22Rv1 (cell line): ENCODE data around the gene LRIT1.

Experiments used
- ZFX ChIP-seq: fragments of 450-650 bp; IDR thresholded peaks from 2 replicates; pipeline ENCODE4 v1.6.1; 2017; ENCODE audit warnings: antibody characterized with exemption, borderline replicate concordance
- TF ChIP-seq, protein P1 (sequence below): fragments of 450-650 bp; IDR thresholded peaks from 2 replicates; pipeline ENCODE4 v1.5.1; 2017; ENCODE audit warnings: mild to moderate bottlenecking

DNA sequence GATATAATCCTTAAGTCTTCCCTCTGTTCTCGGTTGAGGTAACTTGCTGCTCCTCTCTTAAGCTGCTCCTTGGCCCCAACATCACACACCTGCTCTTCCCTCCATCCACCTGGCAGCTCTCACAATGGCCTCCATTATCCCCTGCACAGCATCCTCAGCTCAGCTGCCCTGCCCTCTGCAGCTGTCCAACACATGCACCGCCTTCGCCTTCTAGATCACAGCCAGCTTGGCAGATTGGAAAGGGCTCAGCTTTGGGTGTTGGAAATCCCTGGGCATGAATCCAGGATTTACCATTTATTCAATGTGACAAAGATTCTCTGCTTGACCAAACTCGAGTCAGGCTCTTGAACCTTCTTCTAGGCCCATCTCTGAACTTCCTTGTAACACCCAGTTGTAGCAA is 24.1 kb upstream of the LRIT1 start:
- TF ChIP-seq, protein P1, sequence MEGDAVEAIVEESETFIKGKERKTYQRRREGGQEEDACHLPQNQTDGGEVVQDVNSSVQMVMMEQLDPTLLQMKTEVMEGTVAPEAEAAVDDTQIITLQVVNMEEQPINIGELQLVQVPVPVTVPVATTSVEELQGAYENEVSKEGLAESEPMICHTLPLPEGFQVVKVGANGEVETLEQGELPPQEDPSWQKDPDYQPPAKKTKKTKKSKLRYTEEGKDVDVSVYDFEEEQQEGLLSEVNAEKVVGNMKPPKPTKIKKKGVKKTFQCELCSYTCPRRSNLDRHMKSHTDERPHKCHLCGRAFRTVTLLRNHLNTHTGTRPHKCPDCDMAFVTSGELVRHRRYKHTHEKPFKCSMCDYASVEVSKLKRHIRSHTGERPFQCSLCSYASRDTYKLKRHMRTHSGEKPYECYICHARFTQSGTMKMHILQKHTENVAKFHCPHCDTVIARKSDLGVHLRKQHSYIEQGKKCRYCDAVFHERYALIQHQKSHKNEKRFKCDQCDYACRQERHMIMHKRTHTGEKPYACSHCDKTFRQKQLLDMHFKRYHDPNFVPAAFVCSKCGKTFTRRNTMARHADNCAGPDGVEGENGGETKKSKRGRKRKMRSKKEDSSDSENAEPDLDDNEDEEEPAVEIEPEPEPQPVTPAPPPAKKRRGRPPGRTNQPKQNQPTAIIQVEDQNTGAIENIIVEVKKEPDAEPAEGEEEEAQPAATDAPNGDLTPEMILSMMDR = no peak
- TF ChIP-seq ZFX = no peak
